OCI-LY7 (cell line): Measurements from ENCODE around the gene ACSM3. TPM values are rescaled to one million over a fixed set of nuclear protein-coding genes. Genes with fewer than 3 reads are reported as not detected.

Experiments
- BruUV-seq: library from RNA; stranded (reverse); fragments of 400-500 nt; replicated peaks from 2 replicates; lab custom pipeline; 2021; lab: Mats Ljungman, UMichigan
- CTCF ChIA-PET: fragments of 300-600 bp; sonication (Branson Sonifier 250); formaldehyde crosslinking; loops from one replicate; lab custom pipeline; 2022; ENCODE audit warnings: antibody characterized with exemption; ENCODE audit not compliant: unreplicated experiment; lab: Charles Lee
- POLR2A ChIA-PET: fragments of 300-600 bp; sonication (Branson Sonifier 250); formaldehyde crosslinking; loops from one replicate; lab custom pipeline; 2022; ENCODE audit warnings: antibody characterized with exemption; lab: Charles Lee
- DNase-seq: peaks from one replicate; pipeline ENCODE4 v3.0.0-alpha.2; 2015; ENCODE audit warnings: low spot score
- H2AFZ ChIP-seq: fragments of 200-600 bp; sonication (generic), shearing (Covaris generic); 2 replicates; pipeline ENCODE4 v1.6.1; 2014; ENCODE audit warnings: mild to moderate bottlenecking, antibody characterized with exemption, low read length, moderate library complexity
- H3K27ac ChIP-seq: fragments of 200-600 bp; sonication (generic); 2 replicates; pipeline ENCODE4 v1.5.1; 2014; ENCODE audit warnings: mixed run types, low read depth, mild to moderate bottlenecking, moderate library complexity, low read length, inconsistent platforms; ENCODE audit not compliant: poor library complexity, severe bottlenecking
- H3K36me3 ChIP-seq: fragments of 200-600 bp; sonication (generic); 2 replicates; pipeline ENCODE4 v1.6.1; 2014; ENCODE audit warnings: mild to moderate bottlenecking, antibody characterized with exemption, low read length, moderate library complexity, mixed read lengths; ENCODE audit not compliant: insufficient read depth
- H3K4me1 ChIP-seq: fragments of 200-600 bp; sonication (generic); 2 replicates; pipeline ENCODE4 v1.5.1; 2014; ENCODE audit warnings: mild to moderate bottlenecking, low read length; ENCODE audit not compliant: insufficient read depth, poor library complexity, severe bottlenecking
- H3K4me2 ChIP-seq: fragments of 200-600 bp; sonication (generic); 2 replicates; pipeline ENCODE4 v1.6.1; 2014; ENCODE audit warnings: mild to moderate bottlenecking, low read length
- H3K4me3 ChIP-seq: fragments of 200-600 bp; sonication (generic); 2 replicates; pipeline ENCODE4 v1.5.1; 2014; ENCODE audit warnings: mild to moderate bottlenecking, low read depth, low read length; ENCODE audit not compliant: poor library complexity, severe bottlenecking
- H3K79me2 ChIP-seq: fragments of 200-600 bp; sonication (generic); 2 replicates; pipeline ENCODE4 v1.6.1; 2016; ENCODE audit warnings: low read depth, mild to moderate bottlenecking, low read length, moderate library complexity, mixed read lengths; ENCODE audit not compliant: insufficient read depth
- H3K9me2 ChIP-seq: fragments of 200-600 bp; sonication (generic); 2 replicates; pipeline ENCODE4 v1.6.1; 2016; ENCODE audit warnings: mild to moderate bottlenecking, low read length, mixed read lengths; ENCODE audit not compliant: insufficient read depth
- H3K9me3 ChIP-seq: fragments of 200-600 bp; sonication (generic); 2 replicates; pipeline ENCODE4 v1.6.1; 2014; ENCODE audit warnings: mild to moderate bottlenecking, mixed run types, low read length, mixed read lengths
- H4K20me1 ChIP-seq: fragments of 200-600 bp; sonication (generic); 2 replicates; pipeline ENCODE4 v1.6.1; 2014; ENCODE audit warnings: mild to moderate bottlenecking, antibody characterized with exemption, low read length, moderate library complexity, mixed read lengths; ENCODE audit not compliant: insufficient read depth
- EZH2phosphoT487 ChIP-seq: fragments of 200-600 bp; sonication (generic); IDR thresholded peaks from 2 replicates; pipeline ENCODE4 v1.6.1; 2018; ENCODE audit warnings: low read depth, borderline replicate concordance, mild to moderate bottlenecking, mixed run types, antibody characterized with exemption, low read length, moderate library complexity, mixed read lengths
- intact Hi-C: fragments of 100-400 bp; cut with micrococcal nuclease; formaldehyde crosslinking; loops from one replicate; pipeline ENCODE4 v1.10.0; 2022; ENCODE audit not compliant: unreplicated experiment
- total RNA-seq, 2 experiments: library from RNA; depleted of rRNA in 1 of 2; stranded (reverse); fragments of >200 nt in 1 of 2; shearing (Covaris generic) in 1 of 2; gene quantifications; 2 replicates each; pipeline ENCODE4 v1.2.3, GENCODE V29; 2014 to 2022
- TF ChIP-seq, protein P1 (sequence below): fragments of 200-600 bp; sonication (generic); conservative IDR thresholded peaks from 2 replicates; pipeline ENCODE4 v1.5.1; 2014; ENCODE audit warnings: mild to moderate bottlenecking, antibody characterized with exemption, low read length, moderate library complexity, mixed read lengths

The ACSM3 gene
- total RNA-seq, 2 experiments from 2014 or later: 2.8 to 4.5 TPM

DNA sequence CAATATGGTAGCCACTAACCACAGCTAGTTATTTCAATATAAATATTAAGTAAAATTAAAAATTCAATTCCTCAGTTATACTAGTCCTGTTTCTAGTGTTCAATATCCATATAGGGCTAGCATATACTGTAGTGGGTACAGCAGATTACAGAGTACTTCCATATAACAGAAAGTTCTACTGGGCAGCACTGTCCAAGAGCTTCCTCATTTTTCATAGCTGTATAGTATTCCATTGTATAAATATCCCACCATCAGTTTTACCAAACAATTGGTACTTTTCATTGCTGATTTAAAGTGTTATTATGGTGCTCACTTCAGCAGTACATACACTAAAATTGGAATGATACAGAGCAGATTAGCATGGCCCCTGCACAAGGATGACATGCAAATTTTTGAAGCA lies 20.4 kb downstream of the ACSM3 start:
- TF ChIP-seq, protein P1, sequence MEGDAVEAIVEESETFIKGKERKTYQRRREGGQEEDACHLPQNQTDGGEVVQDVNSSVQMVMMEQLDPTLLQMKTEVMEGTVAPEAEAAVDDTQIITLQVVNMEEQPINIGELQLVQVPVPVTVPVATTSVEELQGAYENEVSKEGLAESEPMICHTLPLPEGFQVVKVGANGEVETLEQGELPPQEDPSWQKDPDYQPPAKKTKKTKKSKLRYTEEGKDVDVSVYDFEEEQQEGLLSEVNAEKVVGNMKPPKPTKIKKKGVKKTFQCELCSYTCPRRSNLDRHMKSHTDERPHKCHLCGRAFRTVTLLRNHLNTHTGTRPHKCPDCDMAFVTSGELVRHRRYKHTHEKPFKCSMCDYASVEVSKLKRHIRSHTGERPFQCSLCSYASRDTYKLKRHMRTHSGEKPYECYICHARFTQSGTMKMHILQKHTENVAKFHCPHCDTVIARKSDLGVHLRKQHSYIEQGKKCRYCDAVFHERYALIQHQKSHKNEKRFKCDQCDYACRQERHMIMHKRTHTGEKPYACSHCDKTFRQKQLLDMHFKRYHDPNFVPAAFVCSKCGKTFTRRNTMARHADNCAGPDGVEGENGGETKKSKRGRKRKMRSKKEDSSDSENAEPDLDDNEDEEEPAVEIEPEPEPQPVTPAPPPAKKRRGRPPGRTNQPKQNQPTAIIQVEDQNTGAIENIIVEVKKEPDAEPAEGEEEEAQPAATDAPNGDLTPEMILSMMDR: no peak
- TF ChIP-seq EZH2phosphoT487: no peak
- Histone ChIP-seq H3K4me2 (no peak overlapping the region), H4K20me1 (no peaks in the 10 kb centered on the region), H3K27ac (no peak overlapping the region), H2AFZ (no peak overlapping the region), H3K36me3 (no peaks in the 10 kb centered on the region), H3K79me2 (no peaks in the 10 kb centered on the region), H3K9me3 (no peaks in the 10 kb centered on the region), H3K9me2 (no peaks in the 10 kb centered on the region), H3K4me3 (no peak overlapping the region), H3K4me1 (no peaks in the 10 kb centered on the region)
- CTCF ChIA-PET: no interaction called here
- no TSS peak for BruUV-seq
- intact Hi-C loops: no loop called here
- POLR2A ChIA-PET: interaction anchor here (1.4 kb wide), 1 partner anchor 9 kb away, joined by 3 read pairs; no protein-coding TSS in a partner anchor
- no peak for DNase-seq

DNA sequence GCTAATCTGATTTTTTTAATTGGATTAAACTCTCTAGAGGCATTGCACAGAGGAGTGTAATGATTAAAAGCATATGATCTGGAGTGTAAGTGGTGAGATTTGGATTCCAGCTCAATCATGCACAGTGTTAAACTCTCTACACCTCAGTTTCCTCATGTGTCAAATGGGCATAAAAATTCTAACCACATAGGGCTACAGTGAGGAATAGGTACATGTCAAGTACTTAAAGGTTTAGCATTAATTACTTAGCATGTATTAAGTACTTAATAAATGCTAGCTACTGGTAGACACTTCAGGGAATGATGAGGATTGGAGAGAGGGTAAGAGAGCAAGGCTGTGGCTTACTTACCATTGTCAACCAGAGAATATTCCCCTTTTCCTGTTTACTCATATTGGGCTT lies 25.3 kb downstream of the ACSM3 start:
- TF ChIP-seq, protein P1: no peak
- TF ChIP-seq EZH2phosphoT487: no peak
- no peaks in the 10 kb centered on the region for H3K4me1 ChIP-seq
- DNase-seq: no peak
- CTCF ChIA-PET: no interaction called here
- H3K9me2 ChIP-seq: no peaks in the 10 kb centered on the region
- H3K79me2 ChIP-seq: no peaks in the 10 kb centered on the region
- POLR2A ChIA-PET: no interaction called here
- H3K4me2 ChIP-seq: no peak overlapping the region
- H3K27ac ChIP-seq: no peak overlapping the region
- H3K4me3 ChIP-seq: no peak overlapping the region
- intact Hi-C loops: no loop called here
- no TSS peak for BruUV-seq
- H2AFZ ChIP-seq: no peak overlapping the region
- no peaks in the 10 kb centered on the region for H4K20me1 ChIP-seq
- no peaks in the 10 kb centered on the region for H3K36me3 ChIP-seq
- H3K9me3 ChIP-seq: no peaks in the 10 kb centered on the region

DNA sequence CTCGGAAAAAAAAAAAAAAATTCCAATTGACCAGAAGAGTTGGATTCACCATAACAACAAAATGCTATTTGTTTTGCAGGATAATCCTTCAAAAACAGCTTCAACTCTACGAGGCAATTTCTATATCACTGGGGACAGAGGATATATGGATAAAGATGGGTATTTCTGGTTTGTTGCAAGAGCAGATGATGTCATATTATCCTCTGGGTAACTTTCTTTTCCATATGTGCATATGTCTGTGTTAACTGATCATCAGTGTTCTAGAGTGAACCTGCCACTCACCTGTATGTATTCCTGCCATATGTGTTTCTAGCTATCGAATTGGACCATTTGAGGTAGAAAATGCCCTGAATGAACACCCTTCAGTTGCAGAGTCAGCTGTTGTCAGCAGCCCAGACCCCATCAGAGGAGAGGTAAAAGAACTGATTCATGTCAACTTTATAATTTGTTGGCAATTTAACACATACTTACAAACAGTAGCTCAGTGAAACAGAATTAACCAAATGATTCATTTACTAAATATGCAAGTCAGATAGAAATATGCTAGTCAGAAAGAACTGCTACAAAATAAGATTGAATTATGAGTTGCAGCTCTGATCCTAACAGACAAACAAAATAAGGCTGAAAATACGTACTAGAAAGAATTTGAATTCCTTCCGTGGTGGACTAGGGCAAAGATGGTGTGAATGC lies 28.3 kb downstream of the ACSM3 start:
- H3K9me3 ChIP-seq: no peaks in the 10 kb centered on the region
- H3K36me3 ChIP-seq: peaks cover 9% of the 10 kb centered on the region; the same call in 1 of the 2 replicates
- ChIA-PET POLR2A (interaction anchor here (0.6 kb wide), 1 partner anchor 236 kb away, joined by 3 read pairs; no protein-coding TSS in a partner anchor), CTCF (no interaction called here)
- no peak overlapping the region for H2AFZ ChIP-seq
- BruUV-seq: no TSS peak
- no peak overlapping the region for H3K4me2 ChIP-seq
- no peak overlapping the region for H3K27ac ChIP-seq
- no peak overlapping the region for H3K4me3 ChIP-seq
- no peaks in the 10 kb centered on the region for H3K79me2 ChIP-seq
- H3K9me2 ChIP-seq: no peaks in the 10 kb centered on the region
- H3K4me1 ChIP-seq: no peaks in the 10 kb centered on the region
- TF ChIP-seq EZH2phosphoT487: no peak
- TF ChIP-seq, protein P1: no peak
- no peaks in the 10 kb centered on the region for H4K20me1 ChIP-seq
- no peak for DNase-seq
- intact Hi-C loops: no loop called here
